Type B pancreatic cell (in vitro differentiated cells): ENCODE results near the gene PES1. TPM values are rescaled to one million over a fixed set of nuclear protein-coding genes. Genes with fewer than 3 reads are reported as not detected.

Source experiments
- DNase-seq: peaks from one replicate; pipeline ENCODE4 v3.0.0; 2021; ENCODE audit warnings: mixed read lengths; ENCODE audit not compliant: unreplicated experiment; ENCODE audit errors: extremely low spot score
- H3K27ac Mint-ChIP-seq: 2 replicates; pipeline ENCODE4 v1.8.0; 2021; ENCODE audit warnings: mild to moderate bottlenecking, mixed read lengths
- H3K27me3 Mint-ChIP-seq: 2 replicates; pipeline ENCODE4 v1.8.0; 2021; ENCODE audit warnings: mixed read lengths
- H3K36me3 Mint-ChIP-seq: 2 replicates; pipeline ENCODE4 v1.8.0; 2021; ENCODE audit warnings: mixed read lengths
- H3K4me1 Mint-ChIP-seq: one replicate; pipeline ENCODE4 v1.8.0; 2021; ENCODE audit warnings: mixed read lengths; ENCODE audit not compliant: unreplicated experiment
- H3K4me3 Mint-ChIP-seq: 2 replicates; pipeline ENCODE4 v1.8.0; 2021; ENCODE audit warnings: mild to moderate bottlenecking, mixed read lengths
- H3K9me3 Mint-ChIP-seq: 2 replicates; pipeline ENCODE4 v1.8.0; 2021; ENCODE audit warnings: mixed read lengths
- total RNA-seq: library from RNA; stranded (reverse); gene quantifications from 2 replicates; pipeline ENCODE4 v1.2.1, GENCODE V29; 2021; ENCODE audit warnings: low replicate concordance
- TF ChIP-seq, protein P1 (sequence below): fragments of 200-600 bp; sonication (generic); conservative IDR thresholded peaks from 2 replicates; pipeline ENCODE4 v1.5.0; 2021; ENCODE audit warnings: antibody characterized with exemption, mild to moderate bottlenecking

PES1 gene
- total RNA-seq, 1 donor from 2014 or later: 77.0 TPM

DNA sequence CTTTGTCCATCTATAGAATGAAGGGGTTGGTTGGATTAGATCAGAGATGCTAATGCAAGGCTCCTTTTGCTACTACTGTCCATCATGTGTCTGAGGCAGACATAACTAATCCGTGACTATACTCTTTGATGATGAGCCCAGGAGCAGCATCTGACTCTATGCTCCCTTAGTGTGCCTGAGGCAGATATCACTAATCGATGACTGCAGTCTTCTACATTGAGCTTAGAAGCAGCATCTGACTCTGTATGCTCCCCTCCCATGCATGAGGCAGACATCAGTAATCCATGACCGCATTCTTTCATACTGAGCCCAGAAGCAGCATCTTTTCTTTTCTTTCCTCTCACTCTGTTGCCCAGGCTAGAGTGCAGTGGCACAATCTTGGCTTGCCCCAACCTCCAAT lies 19.5 kb upstream of the PES1 start:
- H3K9me3 Mint-ChIP-seq: no peaks in the 10 kb centered on the region
- H3K36me3 Mint-ChIP-seq: peaks cover 3% of the 10 kb centered on the region
- DNase-seq: no peak
- H3K4me3 Mint-ChIP-seq: no peak overlapping the region
- H3K27me3 Mint-ChIP-seq: no peaks in the 10 kb centered on the region
- peaks cover 20% of the 10 kb centered on the region for H3K4me1 Mint-ChIP-seq
- no peak overlapping the region for H3K27ac Mint-ChIP-seq
- TF ChIP-seq, protein P1, sequence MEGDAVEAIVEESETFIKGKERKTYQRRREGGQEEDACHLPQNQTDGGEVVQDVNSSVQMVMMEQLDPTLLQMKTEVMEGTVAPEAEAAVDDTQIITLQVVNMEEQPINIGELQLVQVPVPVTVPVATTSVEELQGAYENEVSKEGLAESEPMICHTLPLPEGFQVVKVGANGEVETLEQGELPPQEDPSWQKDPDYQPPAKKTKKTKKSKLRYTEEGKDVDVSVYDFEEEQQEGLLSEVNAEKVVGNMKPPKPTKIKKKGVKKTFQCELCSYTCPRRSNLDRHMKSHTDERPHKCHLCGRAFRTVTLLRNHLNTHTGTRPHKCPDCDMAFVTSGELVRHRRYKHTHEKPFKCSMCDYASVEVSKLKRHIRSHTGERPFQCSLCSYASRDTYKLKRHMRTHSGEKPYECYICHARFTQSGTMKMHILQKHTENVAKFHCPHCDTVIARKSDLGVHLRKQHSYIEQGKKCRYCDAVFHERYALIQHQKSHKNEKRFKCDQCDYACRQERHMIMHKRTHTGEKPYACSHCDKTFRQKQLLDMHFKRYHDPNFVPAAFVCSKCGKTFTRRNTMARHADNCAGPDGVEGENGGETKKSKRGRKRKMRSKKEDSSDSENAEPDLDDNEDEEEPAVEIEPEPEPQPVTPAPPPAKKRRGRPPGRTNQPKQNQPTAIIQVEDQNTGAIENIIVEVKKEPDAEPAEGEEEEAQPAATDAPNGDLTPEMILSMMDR: no peak

DNA sequence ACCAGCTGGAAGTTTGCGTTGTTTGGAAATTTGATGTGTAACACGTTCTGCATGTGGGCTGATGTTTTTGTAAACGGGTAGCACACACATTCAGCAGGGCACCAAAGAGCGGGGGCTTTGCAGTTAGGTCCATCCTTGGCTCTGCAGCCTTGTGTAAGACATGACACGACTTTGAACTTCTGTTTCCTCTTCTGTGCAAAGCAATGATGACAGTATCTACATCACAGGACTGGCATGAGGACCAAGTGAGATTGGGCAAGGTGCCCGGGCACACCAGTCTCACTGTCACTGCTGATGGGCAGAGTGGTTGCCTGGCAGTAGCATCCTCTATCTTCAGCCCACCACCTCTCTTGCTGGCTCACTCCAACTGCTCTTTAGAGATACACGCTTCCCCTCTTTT lies 18.6 kb upstream of the PES1 start:
- Mint-ChIP-seq H3K27ac (no peak overlapping the region), H3K36me3 (no peaks in the 10 kb centered on the region), H3K4me3 (no peak overlapping the region), H3K9me3 (no peaks in the 10 kb centered on the region), H3K27me3 (no peaks in the 10 kb centered on the region), H3K4me1 (peaks cover 28% of the 10 kb centered on the region)
- no peak for DNase-seq
- TF ChIP-seq, protein P1: no peak

DNA sequence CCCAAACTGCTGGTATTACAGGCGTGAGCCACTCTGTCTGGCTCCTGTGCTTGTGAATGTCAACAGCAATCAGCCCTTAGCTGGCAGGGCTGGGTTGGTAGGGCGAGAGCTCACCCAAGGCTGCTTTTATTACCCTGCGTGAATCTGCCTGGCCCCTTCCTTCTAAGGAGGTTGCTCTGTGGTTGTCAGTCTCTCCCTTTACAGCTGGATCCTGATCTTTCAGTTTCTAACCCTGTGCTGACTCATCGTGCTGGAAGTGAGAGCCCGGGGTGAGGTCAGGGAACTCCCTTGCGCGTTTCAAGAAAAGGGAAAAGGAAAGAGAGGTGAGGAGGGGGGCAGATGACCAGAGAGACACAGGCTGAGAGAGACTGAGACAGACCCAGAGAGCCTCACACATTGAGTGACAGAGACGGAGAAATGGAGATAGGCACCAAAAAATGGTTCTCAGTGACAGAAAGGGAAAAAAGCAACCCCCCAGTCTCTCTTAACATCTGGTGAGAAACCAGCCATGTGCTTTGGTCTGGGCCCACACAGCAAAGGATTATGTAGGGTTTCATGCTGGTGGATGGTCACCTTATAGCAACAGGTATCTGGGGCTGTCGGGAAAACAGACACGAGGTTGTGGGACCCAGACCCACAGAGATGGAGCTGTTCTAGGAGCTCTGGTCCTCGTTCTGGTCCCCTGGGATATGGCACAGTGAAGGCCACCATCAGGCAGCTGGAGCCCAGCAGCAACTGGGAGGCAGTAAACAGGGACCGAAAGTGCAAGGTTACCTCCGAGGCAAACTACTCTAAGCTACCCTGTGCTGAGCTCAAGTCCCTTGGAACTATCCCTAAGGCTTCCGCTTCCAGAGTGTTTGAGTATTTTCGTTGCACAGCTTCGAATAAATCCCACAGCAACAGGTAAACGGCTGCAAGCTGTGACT lies 17.8 kb upstream of the PES1 start:
- no peaks in the 10 kb centered on the region for H3K9me3 Mint-ChIP-seq
- H3K36me3 Mint-ChIP-seq: no peaks in the 10 kb centered on the region
- H3K27ac Mint-ChIP-seq: peak overlapping the region; percentile 65
- no peak for DNase-seq
- H3K4me3 Mint-ChIP-seq: peak overlapping the region; percentile 67
- H3K27me3 Mint-ChIP-seq: no peaks in the 10 kb centered on the region
- TF ChIP-seq, protein P1: no peak
- H3K4me1 Mint-ChIP-seq: peaks cover 28% of the 10 kb centered on the region

DNA sequence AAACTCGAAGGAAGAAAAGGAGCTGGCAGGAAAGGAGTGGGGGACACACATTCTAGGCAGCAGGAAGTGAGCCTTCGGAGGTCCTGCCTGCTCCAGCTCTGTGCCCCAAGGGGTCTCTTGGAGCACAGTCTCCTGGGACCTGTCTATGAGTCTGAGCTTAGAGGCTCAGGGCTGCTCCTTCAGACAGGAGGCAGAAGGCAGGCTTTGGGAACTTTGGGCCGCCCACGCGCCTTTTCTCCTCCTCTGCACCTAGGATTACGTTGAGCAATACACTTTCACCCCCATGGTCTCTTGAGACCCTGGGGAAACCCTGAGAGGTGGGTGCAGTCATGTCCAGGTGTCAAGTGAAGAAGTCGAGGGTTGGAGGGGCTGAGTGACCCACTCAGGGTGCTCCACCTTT lies 16.2 kb upstream of the PES1 start:
- TF ChIP-seq, protein P1: no peak

DNA sequence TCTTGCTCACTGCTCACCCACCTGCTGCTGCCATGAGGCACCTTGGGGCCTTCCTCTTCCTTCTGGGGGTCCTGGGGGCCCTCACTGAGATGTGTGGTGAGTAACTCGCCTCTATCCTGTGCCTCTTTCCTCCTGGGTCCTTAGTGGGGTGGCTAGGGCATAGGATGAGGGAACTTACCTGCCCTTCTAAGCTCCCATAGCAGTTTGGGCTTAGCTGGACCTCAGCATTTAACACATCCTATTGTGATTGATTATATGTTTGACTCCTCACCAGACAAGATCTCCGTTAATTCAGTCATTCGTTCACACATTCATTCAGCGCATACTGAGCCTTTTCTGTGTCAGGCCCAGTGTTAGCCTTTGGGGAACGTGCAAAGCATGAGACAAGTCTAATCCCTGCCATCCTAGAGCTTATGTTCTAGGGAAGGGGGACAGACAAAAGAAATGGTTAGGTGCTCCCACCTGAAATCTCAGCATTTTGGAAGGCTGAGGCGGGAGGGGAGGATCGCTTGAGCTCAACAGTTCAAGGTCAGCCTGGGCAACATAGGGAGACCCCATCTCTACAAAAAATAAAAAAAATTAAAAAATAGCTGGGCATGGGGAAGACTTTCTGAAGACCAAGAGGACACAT lies 15.7 kb upstream of the PES1 start:
- Mint-ChIP-seq H3K9me3 (no peaks in the 10 kb centered on the region), H3K4me3 (peak overlapping the region; percentile 93), H3K27me3 (no peaks in the 10 kb centered on the region), H3K36me3 (no peaks in the 10 kb centered on the region), H3K4me1 (peaks cover 34% of the 10 kb centered on the region), H3K27ac (peak overlapping the region; percentile 92)
- DNase-seq: no peak
- TF ChIP-seq, protein P1: no peak

More for the DNA sequence above, 16.2 kb upstream of the PES1 start:
- no peaks in the 10 kb centered on the region for H3K27me3 Mint-ChIP-seq
- no peak overlapping the region for H3K27ac Mint-ChIP-seq
- no peaks in the 10 kb centered on the region for H3K9me3 Mint-ChIP-seq
- peaks cover 34% of the 10 kb centered on the region for H3K4me1 Mint-ChIP-seq
- no peaks in the 10 kb centered on the region for H3K36me3 Mint-ChIP-seq
- peak overlapping the region; percentile 93 for H3K4me3 Mint-ChIP-seq
- DNase-seq: no peak
